ENCODE measurements around the gene CCL26.
"Not testable (repeated sequence)": the region's sequence is repeated elsewhere in the genome, so short reads cannot be mapped to it uniquely, and the experiment has no call there.

Gene CCL26

GRCh38 chr7:75789361-75789924 is 17.4 kb upstream of the CCL26 start:
- no peak for DNase-seq

- not testable (repeated sequence) for DNase-seq
These were observed 16.3 kb upstream of the CCL26 start for GRCh38 chr7:75788154-75788847.

DNA sequence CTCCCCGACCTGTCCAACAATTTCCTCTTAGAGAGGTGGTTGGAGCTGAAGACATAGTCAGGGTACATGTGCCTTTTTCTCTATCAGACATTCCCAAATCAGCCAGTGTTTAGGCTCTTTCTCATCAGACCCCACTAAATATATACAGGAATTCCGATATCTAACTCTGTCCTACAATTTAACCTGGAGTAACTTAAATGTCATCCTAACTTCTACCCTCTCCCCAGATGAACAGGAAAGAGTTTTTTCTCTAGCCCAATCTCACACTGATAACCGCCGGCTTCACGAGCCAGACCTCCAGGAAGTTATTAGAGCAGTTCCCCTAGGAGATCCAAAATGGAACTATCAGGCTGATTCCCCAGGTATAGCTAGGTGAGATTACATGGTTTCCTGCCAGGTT is 11.0 kb upstream of the CCL26 start:
- DNase-seq, result not testable (repeated sequence)

DNA sequence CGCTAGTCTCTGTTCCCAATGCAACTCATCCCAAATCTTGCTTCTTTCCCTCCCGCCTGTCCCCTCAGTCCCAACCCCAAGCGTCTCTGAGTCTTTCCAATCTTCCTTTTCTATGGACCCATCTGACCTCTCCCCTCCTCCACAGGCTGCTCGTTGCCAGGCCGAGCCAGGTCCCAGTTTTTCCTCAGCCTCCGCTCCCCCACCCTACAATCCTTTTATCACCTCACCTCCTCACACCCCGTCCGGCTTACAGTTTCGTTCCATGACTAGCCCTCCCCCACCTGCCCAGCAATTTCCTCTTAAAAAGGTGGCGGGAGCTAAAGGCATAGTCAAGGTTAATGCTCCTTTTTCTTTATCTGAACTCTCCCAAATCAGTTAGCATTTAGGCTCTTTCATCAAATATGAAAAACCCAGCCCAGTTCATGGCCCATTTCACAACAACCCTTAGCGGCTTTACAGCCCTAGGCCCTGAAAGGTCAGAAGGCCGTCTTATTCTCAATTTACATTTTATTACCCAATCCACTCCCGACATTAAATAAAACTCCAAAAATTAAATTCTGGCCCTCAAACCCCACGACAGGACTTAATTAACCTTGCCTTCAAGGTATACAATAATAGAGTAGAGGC is 8.7 kb upstream of the CCL26 start:
- DNase-seq, result not testable (repeated sequence)

DNA sequence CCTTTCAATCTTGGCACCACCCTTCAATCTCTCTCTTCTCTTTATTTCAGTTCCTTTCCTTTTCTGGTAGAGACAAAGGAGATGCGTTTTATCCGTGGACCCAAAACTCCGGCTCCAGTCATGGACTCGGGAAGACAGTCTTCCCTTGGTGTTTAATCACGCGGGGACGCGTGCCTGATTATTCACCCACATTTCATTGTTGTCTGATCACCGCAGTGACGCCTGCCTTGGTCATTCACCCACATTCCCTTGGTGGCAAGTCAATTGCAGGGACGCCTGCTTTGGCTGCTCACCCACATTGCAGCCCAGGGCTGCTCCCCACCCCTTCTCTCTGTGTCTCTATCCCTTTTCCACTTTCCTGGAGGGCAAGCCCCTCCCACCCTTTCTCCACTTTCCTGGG is 7.5 kb upstream of the CCL26 start:
- DNase-seq, result not testable (repeated sequence)

DNA sequence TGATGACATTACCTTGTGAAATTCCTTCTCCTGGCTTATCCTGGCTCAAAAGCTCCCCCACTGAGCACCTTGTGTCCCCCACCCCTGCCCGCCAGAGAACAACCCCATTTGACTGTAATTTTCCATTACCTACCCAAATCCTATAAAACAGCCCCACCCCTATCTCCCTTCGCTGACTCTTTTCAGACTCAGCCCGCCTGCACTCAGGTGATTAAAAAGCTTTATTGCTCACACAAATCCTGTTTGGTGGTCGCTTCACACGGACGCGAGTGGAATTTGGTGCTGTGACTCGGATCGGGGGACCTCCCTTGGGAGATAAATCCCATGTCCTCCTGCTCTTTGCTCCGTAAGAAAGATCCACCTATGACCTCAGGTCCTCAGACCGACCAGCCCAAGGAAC is 7.0 kb upstream of the CCL26 start:
- DNase-seq, result not testable (repeated sequence)

GRCh38 chr7:75776295-75776971 is 4.4 kb upstream of the CCL26 start:
- peak; percentile 1 for DNase-seq

GRCh38 chr7:75773958-75774357 is 1.9 kb upstream of the CCL26 start:
- DNase-seq, result not testable (repeated sequence)

DNA sequence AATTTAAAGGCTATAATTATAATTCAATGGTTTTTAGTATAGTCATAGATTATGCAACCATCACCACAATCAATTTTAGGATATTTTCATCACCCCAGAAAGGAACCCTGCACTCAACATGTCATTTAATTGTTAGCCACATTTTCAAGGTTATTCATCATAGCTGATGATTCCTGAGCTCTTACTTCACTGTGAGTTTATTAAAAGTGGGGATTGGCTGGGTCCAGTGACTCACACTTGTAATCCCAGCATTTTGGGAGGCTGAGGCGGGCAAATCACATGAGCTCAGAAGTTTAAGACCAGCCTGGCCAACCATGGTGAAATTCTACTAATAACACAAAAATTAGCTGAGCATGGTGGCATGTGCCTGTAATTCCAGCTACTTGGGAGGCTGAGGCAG is 787 bp downstream of the CCL26 start:
- no peak for DNase-seq

GRCh38 chr7:75762350-75762917 is 9.6 kb downstream of the CCL26 start:
- DNase-seq, result no peak

DNA sequence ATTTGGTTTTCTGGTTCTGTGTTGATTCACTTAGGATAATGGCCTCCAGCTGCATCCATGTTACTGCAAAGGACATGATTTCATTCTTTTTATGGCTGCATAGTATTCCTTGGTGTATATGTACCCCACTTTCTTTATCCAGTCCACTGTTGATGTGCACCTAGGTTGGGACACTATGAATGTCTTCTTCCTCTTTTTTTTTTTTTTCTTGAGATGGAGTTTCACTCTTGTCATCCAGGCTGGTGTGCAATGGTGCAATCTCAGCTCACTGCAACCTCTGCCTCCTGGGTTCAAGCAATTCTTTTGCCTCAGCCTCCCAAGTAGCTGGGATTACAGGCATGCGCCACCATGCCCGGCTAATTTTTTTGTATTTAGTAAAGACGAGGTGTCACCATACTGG is 10.2 kb downstream of the CCL26 start:
- DNase-seq, result not testable (repeated sequence)

DNA sequence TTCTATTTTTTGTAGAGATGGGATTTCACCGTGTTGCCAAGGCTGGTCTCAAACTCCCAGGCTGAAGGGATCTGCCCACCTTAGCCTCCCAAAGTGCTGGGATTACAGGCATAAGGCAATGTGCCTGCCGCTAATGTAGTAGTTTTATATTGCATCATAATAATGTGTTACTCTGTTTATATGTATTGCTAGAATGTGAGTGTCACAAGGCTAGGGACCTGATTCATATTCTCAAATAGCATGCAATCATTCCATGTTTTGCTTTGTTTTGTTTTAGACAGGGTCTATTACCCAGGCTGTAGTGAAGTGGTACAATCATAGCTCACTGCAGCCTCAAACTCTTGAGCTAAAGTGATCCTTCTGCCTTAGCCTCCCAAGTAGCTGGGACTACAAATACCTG is 13.5 kb downstream of the CCL26 start:
- no peak for DNase-seq

- DNase-seq, result no peak
These were observed 14.2 kb downstream of the CCL26 start for GRCh38 chr7:75757860-75758259.

DNA sequence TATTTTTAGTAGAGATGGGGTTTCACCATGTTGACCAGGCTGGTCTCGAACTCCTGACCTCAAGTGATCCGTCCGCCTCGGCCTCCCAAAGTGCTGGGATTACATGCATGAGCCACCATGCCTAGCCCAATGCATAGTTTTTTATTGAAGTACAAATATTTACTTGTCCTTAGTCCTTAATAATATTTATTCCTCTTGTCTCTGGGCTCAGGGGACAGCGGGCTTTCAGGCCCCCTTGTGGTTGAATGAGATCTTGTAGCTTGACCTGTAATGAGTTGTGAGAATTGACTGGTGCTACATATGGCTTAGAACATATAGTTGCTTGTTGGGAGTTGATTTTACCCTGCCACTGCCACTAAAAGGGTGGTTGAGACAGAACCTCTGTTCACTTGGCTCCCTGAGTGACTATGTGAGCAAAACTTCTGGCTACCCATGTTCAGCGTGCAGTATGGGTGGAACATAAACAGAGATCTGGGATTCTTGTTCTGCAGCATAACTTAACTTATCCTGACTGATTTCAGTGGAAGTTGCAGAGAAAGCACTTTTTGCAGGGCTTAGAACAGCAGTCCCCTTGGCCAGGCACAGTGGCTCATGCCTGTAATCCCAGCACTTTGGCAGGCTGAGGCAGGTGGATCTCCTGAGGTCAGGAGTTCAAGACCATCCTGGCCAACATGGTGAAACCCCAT is 14.9 kb downstream of the CCL26 start:
- no peak for DNase-seq

- DNase-seq, result no peak
These were observed 15.6 kb downstream of the CCL26 start for GRCh38 chr7:75756206-75756990.

DNA sequence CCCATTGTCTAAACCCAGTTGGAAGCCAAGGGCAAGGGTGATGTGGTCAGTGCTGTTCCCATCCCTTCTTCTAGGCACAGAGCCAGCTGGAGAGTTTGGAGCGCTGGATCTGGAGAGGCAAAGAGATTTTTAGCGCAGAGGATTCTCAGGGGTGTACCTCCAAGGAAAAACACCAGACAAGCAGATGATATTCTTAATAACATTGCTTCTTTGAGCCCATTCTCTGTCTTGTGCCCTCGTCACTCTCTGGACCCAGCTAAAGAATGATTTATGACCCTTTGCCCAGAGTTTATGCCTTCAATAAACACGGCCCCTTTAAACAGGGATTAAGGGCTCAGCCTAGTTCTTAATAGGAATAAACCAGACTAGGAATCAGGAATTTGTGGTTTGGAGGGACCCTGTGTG is 28.6 kb downstream of the CCL26 start:
- DNase-seq, result no peak

GRCh38 chr7:75740846-75741497 is 31.0 kb downstream of the CCL26 start:
- DNase-seq, result no peak

DNA sequence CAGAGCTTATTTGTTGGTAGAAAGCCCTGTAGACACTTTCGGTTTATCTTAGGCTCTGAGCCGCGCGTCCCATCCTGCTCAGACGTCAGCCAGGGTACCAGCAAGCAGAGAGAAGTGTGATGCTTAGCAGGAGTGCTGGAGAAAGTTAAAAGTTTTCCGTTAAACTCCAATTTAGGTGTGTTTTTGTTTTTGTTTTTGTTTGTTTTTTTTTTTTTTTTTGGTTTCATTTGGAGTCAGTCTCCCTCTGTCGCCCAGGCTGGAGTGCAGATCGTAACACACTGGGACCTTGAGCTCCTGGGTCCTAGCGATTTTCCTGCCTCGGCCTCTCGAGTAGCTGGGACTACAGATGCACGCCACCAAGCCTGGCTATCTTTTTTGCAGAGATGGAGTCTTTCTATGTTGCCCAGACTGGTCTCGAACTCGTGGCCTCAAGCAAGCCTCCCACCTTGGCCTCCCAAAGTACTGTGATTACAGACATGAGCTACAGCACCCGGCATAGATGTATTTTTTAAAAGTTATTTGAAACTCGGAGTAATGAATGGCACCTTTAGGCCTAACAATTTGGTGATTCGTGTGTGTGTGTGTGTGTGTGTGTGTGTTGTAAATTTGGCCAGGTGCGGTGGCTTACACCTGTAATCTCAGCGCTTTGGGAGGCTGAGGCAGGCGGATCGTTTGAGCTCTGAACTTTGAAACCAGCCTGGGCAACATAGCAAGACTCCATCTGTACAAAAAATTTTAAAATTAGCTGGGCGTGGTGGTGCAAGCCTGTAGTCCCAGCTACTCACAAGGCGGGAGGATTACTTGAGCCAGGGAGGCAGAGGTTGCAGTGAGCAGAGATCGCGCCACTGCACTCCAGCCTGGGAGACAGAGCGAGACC is 32.0 kb downstream of the CCL26 start:
- no peak for DNase-seq

- DNase-seq, result peak; percentile 100
These were observed 32.8 kb downstream of the CCL26 start for GRCh38 chr7:75738975-75739795.
